AG10803 (cell line): Measurements from ENCODE around the gene RPH3AL.

Source experiments
- DNase-seq: peaks from one replicate; pipeline ENCODE4 v3.0.0; 2010; ENCODE audit warnings: low read depth
- H3K4me3 ChIP-seq: 2 replicates; pipeline ENCODE4 v1.5.1; 2011; ENCODE audit warnings: mild to moderate bottlenecking, low read length, control low read depth
- TF ChIP-seq, protein P1 (sequence below): conservative IDR thresholded peaks from 2 replicates; pipeline ENCODE4 v1.5.1; 2011; ENCODE audit warnings: mild to moderate bottlenecking, low read length, control low read depth, inconsistent platforms

RPH3AL gene

DNA sequence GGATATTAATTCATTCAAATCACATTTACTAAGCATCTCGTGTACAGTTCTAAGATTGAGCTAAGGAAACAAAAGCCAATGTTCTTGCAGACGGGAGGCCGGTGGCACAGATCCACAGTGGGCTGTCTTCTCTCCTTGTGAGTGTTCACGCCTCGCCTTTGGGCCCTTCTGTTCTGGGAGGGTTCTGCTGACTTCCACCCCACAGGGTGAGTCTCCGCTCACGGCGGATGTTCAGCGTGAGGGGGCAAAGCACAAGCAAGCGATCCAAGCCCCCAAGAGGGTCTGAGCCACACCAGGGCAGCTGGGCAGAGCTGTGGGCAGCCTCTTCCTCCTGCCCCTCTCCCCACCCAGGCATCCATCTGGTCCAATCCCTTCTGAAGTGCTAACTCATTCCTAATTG is 86.9 kb downstream of the RPH3AL start:
- no peak for DNase-seq
- no peak overlapping the region for H3K4me3 ChIP-seq
- TF ChIP-seq, protein P1, sequence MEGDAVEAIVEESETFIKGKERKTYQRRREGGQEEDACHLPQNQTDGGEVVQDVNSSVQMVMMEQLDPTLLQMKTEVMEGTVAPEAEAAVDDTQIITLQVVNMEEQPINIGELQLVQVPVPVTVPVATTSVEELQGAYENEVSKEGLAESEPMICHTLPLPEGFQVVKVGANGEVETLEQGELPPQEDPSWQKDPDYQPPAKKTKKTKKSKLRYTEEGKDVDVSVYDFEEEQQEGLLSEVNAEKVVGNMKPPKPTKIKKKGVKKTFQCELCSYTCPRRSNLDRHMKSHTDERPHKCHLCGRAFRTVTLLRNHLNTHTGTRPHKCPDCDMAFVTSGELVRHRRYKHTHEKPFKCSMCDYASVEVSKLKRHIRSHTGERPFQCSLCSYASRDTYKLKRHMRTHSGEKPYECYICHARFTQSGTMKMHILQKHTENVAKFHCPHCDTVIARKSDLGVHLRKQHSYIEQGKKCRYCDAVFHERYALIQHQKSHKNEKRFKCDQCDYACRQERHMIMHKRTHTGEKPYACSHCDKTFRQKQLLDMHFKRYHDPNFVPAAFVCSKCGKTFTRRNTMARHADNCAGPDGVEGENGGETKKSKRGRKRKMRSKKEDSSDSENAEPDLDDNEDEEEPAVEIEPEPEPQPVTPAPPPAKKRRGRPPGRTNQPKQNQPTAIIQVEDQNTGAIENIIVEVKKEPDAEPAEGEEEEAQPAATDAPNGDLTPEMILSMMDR = no peak

DNA sequence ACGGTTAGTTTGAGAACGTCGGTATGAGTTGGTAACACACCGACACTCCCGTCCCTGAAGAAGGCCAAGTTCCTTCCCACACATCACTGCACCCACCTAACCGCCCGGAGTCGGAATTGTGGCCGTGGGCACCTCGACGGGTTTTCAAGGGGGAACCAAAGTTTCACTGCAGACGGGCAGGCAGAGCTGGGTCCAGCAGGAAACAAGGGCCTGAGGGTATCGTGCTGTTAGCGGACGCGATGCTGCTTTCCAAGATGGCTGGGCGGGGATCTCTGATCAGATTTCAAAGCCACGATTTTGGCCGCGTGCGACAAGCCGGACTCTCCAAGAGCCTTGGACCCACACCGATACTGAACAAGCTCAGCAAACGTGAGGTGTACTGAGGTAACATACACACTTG is 88.8 kb downstream of the RPH3AL start:
- TF ChIP-seq, protein P1 = no peak
- DNase-seq = no peak
- H3K4me3 ChIP-seq = no peak overlapping the region

DNA sequence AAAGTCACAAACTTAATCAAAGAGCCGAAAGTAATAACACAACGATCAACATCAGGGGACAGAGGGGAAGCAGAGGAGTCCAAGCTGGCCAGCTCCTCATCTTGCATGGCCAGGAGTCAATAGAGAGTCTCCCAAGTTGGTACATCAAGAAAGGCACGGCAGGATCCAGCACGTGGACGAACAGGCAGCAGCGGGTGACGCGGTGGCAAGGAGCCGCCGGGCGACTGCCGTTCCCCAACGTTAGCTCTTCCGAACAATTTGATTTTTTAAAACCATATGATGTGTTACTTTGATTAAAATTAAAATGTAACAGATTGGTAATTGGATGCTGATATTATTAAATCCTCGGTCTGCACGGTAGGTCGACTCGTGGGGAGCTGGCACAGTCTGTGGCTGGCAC is 89.3 kb downstream of the RPH3AL start:
- DNase-seq = no peak
- H3K4me3 ChIP-seq = no peak overlapping the region
- TF ChIP-seq, protein P1 = no peak

DNA sequence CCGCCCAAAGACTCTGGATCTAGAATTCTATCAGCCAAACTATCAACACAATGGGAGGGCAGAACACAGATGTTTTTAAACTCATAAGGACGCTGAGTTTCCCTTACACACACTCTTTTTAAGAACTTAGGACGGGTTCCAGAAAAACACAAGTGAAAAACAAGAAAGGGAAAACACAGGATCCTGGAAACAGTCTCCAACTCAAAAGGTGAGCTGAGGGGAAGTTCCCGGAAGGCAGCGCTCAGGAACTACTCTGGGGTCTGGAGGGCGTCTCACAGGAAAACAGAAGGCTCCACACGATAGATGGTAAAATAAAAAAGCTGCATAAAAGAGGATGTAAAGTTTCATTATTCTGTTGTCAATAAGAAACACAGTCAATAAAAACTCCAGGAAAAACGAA is 91.0 kb downstream of the RPH3AL start:
- H3K4me3 ChIP-seq = no peak overlapping the region
- TF ChIP-seq, protein P1 = no peak
- no peak for DNase-seq

DNA sequence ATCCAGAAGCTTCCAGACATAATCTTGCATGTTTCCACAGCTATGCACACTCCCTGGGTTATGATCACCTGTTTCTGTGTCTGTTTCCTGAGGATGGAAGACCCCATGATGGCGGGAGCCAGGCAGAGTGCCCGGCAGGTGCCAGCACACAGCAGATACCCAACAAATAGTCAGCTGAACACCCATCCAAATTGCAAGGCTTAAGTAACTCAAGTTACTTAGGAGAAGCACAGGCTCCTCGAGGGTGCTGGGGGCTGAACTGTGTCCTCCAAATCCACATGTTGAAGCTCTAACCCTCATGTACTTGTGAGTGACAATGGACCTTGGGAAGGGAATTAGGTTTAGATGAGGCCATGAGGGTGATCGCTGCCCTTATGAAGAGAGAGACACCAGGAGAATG is 91.7 kb downstream of the RPH3AL start:
- DNase-seq = no peak
- H3K4me3 ChIP-seq = no peak overlapping the region
- TF ChIP-seq, protein P1 = no peak

DNA sequence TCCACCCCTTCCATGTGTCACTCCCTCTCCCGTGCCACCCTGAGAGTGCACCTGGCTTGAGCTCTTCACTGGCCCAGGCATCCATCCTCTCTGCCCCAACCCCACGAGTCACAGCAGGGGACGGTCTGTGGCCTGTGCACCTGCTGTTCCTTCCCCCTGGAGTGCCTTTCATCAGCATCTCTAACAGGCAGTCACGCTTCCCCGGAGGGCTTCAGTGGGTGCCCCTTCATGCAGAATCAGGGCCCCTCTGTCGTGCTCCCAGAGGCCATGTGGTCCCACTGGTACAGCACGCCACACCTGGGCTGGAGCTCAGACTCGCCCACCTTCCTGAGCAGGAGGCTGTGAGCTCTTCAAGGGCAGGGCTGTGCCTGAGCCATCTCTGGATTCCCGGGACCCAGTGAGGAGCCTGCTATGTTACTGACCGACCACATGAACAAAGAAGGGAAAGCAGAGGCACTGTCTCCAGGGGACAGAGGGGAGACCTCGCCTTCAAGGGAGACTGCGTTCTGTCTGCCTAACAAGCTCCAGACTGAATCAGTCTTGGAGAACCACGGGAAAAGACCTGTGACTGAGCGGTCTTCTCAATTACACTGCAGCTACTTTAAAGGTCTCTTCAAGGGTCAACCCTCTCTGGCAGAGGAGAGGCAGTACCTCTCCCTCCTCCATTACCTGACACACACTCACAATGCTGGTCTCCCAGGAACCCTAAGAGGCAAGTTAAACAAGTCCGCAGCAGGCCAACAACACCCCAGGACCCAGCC is 92.4 kb downstream of the RPH3AL start:
- TF ChIP-seq, protein P1 = no peak
- H3K4me3 ChIP-seq = no peak overlapping the region
- no peak for DNase-seq

DNA sequence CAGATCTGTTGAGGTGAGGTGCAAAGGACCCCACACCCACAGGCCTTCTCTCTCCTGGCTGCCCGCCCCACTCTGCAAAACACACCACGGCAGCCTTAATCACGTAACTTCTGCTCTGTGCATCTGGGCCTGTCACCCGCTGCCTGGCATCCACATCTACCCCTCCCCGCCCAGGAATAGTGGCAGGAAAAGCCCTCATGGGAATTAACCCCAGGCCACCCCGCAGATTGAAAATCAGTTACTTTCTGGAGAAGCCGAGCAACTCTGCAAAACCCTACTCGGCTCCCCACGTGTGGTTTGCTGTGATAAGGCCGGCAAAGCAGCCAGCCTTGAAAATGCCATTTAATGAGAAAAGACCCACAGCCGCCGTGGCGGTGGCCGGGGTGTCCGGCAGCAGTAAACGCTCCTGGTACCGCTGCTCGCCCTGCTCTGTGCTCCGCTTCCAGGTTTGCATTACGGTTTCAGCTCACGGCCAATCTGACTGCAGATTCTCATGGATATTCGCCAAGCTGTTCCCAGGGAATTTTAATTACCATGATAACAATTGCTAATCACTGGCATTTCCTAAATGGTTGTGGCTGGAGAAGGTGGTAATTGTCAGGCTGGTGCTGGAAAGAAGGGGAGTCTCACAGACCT is 93.1 kb downstream of the RPH3AL start:
- no peak overlapping the region for H3K4me3 ChIP-seq
- TF ChIP-seq, protein P1 = no peak
- DNase-seq = no peak
